ENCODE data around the gene ARID1B.

DNA sequence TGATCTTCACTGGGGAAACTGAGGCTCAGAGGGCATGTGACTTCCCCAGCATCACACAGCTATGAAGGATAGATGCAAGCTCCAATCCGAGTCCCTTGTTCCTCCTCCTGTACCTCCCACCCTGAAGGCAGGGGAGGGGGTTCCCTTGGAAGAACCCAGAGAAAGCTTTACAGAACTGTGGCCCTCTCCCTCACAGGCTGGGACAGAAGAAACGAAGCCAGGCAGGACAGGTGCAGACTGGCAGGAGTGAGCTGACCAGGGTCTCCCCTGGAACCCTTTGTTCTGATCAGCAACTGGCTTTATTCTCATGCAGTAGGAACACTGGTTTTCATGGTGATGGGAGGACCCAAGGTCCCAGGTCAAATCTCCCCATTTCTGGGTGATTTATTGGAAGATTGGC is 456.0 kb downstream of the ARID1B start:
- TF ChIP-seq, protein P1, sequence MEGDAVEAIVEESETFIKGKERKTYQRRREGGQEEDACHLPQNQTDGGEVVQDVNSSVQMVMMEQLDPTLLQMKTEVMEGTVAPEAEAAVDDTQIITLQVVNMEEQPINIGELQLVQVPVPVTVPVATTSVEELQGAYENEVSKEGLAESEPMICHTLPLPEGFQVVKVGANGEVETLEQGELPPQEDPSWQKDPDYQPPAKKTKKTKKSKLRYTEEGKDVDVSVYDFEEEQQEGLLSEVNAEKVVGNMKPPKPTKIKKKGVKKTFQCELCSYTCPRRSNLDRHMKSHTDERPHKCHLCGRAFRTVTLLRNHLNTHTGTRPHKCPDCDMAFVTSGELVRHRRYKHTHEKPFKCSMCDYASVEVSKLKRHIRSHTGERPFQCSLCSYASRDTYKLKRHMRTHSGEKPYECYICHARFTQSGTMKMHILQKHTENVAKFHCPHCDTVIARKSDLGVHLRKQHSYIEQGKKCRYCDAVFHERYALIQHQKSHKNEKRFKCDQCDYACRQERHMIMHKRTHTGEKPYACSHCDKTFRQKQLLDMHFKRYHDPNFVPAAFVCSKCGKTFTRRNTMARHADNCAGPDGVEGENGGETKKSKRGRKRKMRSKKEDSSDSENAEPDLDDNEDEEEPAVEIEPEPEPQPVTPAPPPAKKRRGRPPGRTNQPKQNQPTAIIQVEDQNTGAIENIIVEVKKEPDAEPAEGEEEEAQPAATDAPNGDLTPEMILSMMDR (IDR thresholded peaks at IDR 0.05) = no peak
- TF ChIP-seq POLR2A (IDR thresholded peaks at IDR 0.05) = no peak
